ENCODE results near the gene C10orf62.

The C10orf62 gene

DNA sequence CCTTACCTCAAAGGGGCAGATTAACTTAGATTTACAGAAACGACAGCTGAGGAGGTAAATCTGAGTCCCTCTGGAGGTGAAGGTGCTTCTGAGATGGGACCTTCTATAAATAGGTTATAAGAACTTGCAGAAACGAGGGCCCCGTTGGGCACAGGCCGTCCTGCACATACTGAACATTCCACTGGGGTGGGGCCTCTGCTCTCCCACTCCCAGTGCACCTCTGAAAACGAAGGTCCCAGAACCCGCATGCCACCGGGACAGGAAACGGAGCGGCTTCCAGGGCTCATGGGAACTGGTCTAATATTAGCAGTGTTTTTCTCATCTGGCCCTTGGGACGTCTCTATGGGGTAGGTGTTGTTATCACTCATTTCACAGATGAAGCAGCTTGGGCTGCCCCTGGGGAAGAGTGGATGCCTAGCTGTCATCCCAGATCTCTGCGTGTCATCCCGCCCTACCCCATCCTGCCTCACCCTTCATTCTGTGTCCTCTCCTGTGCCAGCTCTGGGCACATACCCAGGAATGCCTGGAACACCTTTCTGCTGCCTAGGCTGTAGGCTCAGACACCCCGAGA is 19.6 kb downstream of the C10orf62 start:
- no peaks in the 10 kb centered on the region for H3K27me3 ChIP-seq (ENCODE audit: insufficient read depth, low read depth, severe bottlenecking)
- TF ChIP-seq, protein P1, sequence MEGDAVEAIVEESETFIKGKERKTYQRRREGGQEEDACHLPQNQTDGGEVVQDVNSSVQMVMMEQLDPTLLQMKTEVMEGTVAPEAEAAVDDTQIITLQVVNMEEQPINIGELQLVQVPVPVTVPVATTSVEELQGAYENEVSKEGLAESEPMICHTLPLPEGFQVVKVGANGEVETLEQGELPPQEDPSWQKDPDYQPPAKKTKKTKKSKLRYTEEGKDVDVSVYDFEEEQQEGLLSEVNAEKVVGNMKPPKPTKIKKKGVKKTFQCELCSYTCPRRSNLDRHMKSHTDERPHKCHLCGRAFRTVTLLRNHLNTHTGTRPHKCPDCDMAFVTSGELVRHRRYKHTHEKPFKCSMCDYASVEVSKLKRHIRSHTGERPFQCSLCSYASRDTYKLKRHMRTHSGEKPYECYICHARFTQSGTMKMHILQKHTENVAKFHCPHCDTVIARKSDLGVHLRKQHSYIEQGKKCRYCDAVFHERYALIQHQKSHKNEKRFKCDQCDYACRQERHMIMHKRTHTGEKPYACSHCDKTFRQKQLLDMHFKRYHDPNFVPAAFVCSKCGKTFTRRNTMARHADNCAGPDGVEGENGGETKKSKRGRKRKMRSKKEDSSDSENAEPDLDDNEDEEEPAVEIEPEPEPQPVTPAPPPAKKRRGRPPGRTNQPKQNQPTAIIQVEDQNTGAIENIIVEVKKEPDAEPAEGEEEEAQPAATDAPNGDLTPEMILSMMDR (IDR thresholded peaks at IDR 0.05; ENCODE audit: low read depth, low read length): no peak
- DNase-seq: no peak

DNA sequence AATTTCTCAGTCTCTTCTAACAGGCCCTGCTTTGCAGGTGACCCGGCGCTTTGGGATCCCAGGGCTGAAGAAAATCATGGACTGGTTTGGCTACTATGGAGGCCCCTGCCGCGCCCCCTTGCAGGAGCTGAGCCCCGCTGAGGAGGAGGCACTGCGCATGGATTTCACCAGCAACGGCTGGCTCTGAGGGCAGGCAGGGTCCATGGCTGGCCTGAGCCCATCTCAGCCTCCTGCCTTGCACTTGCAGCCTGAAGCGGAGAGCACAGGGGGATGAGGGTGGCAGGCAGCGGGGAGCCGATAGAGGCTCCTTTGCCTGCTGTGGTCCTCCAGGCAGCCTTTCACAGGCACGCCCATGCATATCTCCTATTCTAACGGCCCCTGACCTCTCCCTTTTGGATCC is 22.0 kb downstream of the C10orf62 start:
- H3K4me3 ChIP-seq (ENCODE audit: low read depth, low read length): no peak overlapping the region
- H3K27ac ChIP-seq: no peak overlapping the region
- TF ChIP-seq, protein P1 (IDR thresholded peaks at IDR 0.05; ENCODE audit: low read depth, low read length): no peak
- H3K36me3 ChIP-seq: no peaks in the 10 kb centered on the region
- H3K9me3 ChIP-seq (ENCODE audit: severe bottlenecking): no peaks in the 10 kb centered on the region
- no peak for DNase-seq
- no peaks in the 10 kb centered on the region for H3K27me3 ChIP-seq (ENCODE audit: insufficient read depth, low read depth, severe bottlenecking)

More for the DNA sequence above, 19.6 kb downstream of the C10orf62 start:
- H3K36me3 ChIP-seq: no peaks in the 10 kb centered on the region
- H3K9me3 ChIP-seq (ENCODE audit: severe bottlenecking): no peaks in the 10 kb centered on the region
- no peak overlapping the region for H3K27ac ChIP-seq
- no peak overlapping the region for H3K4me3 ChIP-seq (ENCODE audit: low read depth, low read length)

DNA sequence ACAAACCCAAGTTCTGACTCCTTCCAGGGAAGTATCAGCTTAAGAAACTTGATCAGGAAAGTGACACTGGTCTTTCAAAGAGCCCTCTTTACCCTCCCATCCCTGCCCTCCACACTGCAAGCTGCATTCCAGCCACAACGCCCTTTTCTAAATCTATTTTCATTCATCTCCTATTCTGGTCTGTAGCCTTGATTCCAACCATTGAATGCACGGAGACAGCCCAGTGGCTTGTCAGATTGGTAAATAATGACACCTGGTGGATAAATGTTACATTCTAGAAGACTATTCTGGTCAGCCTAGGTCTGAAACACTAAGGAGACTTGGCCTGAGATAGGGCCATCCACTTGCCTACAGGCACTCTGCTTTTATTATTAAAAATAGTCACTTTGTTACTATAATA is 22.9 kb downstream of the C10orf62 start:
- TF ChIP-seq, protein P1 (IDR thresholded peaks at IDR 0.05; ENCODE audit: low read depth, low read length): peak; percentile 28; the same call in 1 of the 2 replicates
- no peaks in the 10 kb centered on the region for H3K9me3 ChIP-seq (ENCODE audit: severe bottlenecking)
- H3K4me3 ChIP-seq (ENCODE audit: low read depth, low read length): no peak overlapping the region
- no peaks in the 10 kb centered on the region for H3K36me3 ChIP-seq
- H3K27me3 ChIP-seq (ENCODE audit: insufficient read depth, low read depth, severe bottlenecking): no peaks in the 10 kb centered on the region
- H3K27ac ChIP-seq: no peak overlapping the region
- DNase-seq: peak; percentile 20

DNA sequence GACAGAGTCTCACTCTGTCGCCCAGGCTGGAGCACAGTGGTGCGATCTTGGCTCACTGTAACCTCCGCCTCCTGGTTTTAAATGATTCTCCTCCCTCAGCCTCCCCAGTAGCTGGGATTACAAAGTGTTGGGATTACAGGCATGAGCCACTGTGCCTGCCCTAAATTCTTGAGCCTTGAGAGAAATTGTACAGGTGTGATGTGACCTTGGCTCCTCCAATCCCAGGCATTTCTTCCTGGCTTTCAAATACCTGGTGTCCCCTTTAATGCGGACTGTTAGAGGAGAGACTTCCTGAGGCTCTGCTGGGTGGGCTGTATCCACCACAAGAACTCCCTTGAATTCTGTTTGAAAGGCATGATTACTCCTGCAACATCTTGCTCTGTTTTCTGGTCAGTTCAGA is 28.8 kb downstream of the C10orf62 start:
- TF ChIP-seq, protein P1 (IDR thresholded peaks at IDR 0.05; ENCODE audit: low read depth, low read length): no peak
- Histone ChIP-seq H3K27me3 (ENCODE audit: insufficient read depth, low read depth, severe bottlenecking) (no peaks in the 10 kb centered on the region), H3K9me3 (ENCODE audit: severe bottlenecking) (no peaks in the 10 kb centered on the region), H3K4me3 (ENCODE audit: low read depth, low read length) (no peak overlapping the region), H3K36me3 (no peaks in the 10 kb centered on the region), H3K27ac (no peak overlapping the region)
- no peak for DNase-seq

DNA sequence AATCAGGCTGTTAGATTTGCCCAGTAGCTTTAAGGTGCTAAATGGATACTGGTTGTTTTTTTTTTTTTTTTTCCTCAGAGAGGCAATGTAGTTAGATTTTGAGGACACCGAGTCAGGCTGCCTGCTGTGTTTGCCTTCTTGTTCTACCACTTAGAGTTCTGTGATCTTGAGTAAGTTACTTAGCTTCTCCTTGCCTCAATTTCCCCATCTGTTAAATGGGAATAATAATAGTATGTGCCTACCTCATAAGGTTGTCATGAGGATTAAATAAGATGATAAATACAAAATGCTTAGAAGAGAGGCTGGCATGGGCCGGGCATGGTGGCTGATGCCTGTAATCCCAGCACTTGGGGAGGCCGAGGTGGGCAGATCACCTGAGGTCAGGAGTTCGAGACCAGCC is 29.2 kb downstream of the C10orf62 start:
- Histone ChIP-seq H3K27ac (no peak overlapping the region), H3K27me3 (ENCODE audit: insufficient read depth, low read depth, severe bottlenecking) (no peaks in the 10 kb centered on the region), H3K9me3 (ENCODE audit: severe bottlenecking) (no peaks in the 10 kb centered on the region), H3K4me3 (ENCODE audit: low read depth, low read length) (no peak overlapping the region), H3K36me3 (no peaks in the 10 kb centered on the region)
- TF ChIP-seq, protein P1 (IDR thresholded peaks at IDR 0.05; ENCODE audit: low read depth, low read length): no peak
- no peak for DNase-seq

DNA sequence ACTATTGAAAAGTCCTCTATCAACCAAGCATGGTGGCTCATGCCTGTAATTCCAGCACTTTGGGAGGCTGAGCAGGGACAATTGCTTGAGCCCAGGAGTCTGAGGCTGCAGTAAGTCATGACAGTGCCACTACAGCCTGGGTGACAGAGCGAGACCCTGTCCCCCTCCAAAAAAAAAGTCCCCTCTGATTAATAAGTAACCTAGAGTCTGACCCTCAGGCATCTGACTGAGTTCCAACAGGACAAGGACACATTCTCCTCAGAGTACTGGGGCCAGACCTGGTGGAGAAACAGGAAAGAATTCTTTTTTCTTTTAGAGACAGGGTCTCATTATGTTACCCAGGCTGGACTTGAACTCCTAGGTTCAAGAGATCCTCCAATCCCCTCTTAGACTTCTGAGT is 33.8 kb downstream of the C10orf62 start:
- Histone ChIP-seq H3K27me3 (ENCODE audit: insufficient read depth, low read depth, severe bottlenecking) (no peaks in the 10 kb centered on the region), H3K27ac (no peak overlapping the region), H3K36me3 (no peaks in the 10 kb centered on the region), H3K9me3 (ENCODE audit: severe bottlenecking) (no peaks in the 10 kb centered on the region), H3K4me3 (ENCODE audit: low read depth, low read length) (no peak overlapping the region)
- no peak for DNase-seq
- TF ChIP-seq, protein P1 (IDR thresholded peaks at IDR 0.05; ENCODE audit: low read depth, low read length): no peak

Measured in WERI-Rb-1 (cell line).